CD4-positive, alpha-beta T cell treated with Interleukin-6 for 4 hours (primary cell): Measurements from ENCODE around the gene CASKIN1.

Experiments
- DNase-seq: peaks from one replicate; pipeline ENCODE4 v3.0.0-alpha.2; 2020; ENCODE audit warnings: mixed read lengths

Gene CASKIN1

DNA sequence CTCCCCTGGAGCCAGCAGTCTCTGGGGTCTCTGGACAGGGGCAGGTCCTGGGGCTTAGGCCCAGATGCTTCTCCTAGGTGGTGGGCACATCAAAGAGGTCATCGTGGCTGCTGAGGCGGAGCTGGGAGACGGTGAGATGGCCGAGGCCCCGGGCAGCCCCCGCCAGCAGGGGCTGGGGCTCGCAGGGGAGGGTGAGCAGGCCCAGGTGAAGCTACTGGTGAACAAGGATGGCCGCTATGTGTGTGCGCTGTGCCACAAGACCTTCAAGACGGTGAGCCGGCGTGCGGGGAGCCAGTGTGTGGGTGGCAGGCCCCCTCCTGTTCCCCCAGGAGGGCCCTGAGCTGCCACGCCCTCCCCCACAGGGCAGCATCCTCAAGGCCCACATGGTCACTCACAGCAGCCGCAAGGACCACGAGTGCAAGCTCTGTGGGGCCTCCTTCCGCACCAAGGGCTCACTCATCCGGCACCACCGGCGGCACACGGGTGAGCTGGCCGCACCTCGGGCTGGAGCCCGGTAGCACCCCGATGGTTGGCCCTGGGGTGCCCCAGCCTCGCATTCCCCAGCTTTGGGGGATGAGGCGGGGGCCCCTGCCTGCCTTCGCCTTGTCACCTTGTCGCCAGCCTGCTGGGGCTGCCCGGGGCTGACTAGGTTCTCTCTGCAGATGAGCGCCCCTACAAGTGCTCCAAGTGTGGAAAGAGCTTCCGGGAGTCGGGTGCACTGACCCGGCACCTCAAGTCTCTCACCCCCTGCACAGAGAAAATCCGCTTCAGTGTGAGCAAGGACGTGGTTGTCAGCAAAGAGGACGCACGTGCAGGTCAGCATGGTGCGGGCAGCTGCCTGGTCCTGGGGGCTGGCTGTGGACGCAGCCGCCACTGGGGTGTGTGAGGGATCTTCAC is 35.9 kb upstream of the CASKIN1 start:
- DNase-seq = no peak

DNA sequence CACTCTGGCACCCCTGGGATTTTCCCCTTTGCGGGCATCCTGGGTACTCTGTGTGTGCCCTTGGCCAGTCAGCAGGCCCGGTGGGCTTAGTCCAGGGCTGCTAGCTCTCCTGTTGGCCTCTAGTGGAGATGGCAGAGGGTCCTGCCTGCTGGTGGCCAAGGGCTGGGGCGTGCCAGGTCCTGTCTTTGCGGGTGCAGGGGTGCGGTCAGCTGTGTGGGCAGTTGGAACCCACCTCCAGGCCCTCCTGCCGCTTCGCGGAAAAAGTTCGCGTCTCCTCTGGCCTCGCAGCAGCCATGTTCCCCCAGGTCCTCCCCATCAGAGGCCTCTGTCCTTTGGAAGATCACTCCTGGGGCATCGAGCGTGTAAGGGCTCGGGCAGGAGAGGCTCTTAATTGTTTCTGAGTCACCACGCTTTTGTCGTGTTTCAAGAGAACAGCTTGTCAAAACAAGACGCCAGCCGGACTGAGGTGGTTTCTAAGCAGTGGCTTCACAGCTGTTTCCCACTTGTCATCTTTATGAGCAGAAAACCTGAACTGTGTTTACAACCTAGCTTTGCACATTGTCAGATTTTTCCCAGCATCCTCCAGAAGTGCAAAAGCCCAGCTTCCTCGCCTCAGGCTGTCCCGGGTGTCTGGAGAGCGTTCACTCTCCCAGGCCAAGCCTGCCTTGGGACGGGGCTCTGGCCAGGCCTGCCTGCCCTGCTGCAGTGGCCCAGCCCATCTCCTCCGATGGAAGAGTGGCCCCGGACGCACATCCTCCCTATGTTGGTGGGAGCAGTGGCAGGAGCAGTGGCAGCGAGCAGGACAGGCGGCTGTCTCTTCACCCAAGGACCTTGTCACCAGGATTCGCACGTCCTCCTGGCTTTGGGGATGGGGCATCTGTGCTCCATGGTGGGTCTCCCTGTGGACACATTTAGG is 34.9 kb upstream of the CASKIN1 start:
- DNase-seq = no peak

DNA sequence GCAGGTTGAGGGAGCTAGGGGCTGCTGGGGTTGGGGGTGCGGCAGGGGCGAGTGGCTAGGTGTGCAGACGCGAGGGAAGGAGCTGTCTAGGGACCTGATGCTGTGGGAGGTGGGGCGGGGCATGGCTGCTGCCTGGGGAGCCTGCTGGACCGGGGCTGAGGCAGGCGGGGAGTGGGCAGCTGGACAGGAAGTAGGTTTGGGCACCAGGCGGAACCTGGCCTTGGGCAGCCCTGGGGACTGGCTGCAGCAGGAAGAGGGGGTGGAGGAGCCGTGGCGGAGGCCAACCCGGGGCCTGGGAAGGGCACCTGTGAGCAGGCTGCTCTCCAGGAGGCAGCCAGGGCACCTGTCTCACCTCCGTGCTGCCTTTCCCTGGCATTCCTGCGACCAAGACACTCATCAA is 34.0 kb upstream of the CASKIN1 start:
- DNase-seq = no peak

DNA sequence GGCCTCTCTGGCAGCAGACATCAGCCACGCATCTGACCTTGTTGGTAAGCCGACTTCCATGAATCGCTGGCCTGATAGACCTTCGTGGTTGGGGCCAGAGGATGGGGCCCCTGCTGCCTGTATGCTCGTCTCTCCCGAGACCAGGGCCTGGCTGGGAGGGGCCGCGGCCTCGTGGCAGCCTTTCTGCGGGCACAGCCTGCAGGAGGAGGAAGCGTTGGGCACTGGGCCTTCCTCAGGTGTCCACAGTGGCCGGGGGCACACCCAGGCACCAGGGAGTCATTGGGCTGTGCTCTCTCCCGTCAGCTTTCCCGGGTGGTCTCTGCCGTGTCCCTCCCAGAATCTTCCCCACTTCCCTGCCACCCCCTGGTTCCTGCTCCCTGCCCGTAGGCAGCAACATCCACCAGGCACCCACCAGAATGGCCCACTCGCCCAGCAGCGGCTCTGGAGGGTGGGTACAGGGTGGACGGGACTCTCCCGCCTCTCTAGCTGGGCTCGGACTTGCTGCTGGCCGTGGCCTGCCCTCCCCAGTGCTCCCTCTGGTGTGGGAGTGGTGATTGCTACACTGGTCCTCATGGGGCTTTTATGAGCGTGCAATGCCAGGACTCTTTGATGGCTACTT is 33.3 kb upstream of the CASKIN1 start:
- DNase-seq = no peak

DNA sequence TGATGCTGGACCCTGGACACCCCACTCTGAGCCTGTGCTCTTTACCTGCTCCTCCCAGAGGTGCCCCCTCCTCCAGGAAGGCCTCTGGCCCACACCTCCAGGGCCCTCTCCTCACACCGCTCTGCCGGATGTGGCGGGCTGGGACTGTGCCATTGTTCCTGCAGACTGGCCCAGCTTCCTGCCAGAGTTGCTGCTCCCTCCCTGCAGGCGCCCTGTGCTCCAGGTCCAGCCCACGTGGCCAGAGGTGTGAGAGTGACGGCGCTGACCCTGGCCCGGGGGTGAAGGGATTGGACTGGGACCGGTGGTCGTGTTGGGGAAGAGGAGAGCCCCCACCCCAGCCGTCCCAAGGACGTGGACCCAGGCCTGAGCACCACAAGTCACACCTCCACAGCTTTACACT is 32.7 kb upstream of the CASKIN1 start:
- no peak for DNase-seq

DNA sequence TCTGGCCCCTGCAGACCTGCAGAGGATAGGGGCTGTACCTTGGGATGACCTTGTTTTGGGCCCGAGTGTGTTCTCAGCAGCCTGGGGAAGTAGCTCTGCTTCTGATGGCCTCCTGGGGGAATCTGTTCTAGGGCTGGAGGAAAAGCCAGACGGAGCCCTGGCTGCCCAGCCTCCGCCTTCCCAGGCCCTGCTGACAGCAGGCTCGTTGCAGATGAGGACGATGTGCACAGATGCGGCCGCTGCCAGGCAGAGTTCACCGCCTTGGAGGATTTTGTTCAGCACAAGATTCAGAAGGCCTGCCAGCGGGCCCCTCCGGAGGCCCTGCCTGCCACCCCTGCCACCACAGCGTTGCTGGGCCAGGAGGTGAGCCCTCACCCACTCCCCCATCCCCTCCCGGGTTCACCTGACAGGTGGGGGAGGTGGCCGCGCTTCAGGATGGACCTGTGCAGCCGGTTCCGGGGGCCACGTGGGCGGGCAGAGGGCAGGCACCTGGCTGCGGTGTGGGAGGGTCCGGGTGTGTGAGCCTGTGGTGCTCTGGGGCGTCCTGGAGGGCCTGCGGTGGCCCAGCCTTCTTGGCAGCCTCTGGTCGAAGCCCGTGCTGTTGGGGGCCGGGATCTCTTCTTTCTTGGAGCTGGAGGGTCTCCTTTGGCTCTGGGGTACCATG is 31.9 kb upstream of the CASKIN1 start:
- DNase-seq = no peak

DNA sequence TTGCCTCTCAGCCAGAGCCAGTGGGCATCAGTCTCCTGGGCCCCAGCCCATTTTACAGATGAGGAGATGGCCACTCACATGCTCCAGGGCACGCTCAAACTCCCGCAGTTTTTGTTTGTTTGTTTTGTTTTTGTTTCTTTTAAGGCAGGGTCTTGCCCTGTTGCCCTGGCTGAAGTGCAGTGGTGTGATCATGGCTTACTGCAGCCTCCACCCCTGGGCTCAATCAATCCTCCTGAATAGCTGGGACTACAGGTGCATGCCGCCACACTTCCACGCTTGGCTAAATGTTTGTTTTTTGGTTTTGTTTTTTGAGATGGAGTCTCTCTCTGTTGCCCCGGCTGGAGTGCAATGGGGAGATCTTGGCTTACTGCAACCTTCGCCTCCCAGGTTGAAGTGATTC is 30.5 kb upstream of the CASKIN1 start:
- no peak for DNase-seq

DNA sequence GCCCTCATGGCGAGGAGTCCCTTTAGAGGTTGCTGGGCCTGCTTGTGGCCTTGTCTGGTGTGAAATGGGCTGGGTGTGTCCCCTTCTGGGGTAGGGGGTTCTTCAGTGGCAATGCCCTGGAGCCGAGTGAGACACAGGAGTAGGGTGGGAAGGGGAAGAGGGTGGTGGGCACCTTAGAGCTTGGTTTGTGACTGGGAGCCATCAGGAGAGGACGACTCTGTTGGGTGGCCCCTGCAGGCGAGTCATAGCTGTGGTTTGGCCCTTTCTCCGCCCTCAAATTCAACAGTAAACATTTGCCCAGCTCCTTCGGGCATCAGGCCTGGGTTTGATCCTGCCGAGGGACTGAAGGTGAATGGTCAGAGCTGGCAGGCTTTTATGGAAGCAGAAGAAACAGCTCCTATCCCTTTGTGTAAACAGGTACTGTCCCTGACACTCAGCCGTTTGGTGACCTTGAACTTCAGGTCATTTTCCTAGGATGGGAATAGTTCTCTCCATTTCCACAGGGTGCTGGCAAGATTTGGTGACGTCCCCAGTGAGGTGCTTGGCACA is 29.9 kb upstream of the CASKIN1 start:
- peak; percentile 0 for DNase-seq

DNA sequence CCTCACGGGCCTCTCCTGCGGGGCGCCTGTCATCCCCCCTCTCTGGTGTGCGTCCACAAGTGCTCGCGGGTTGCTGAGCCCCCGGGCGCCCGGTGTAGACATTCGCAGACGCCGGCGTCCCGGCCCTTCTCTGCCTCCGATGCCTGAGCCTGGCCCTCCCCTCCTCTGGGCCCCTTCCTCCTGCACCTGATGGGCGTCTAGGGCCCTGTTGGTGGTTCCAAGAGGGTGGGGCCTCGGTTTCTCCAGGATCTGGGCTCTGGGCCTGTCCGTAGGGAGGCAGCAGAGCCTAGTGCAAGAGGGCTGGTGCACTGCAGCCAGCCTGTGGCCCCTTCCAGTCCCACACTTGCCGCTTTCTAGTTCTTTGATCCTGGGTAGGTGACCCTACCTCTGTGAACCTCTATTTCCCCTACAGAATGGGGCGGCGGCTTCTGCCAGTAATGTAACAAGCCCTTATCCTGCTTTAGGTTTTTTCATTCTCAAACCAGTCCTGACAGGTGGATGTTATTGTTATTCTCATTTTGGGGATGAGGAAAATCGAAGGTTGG is 27.6 kb upstream of the CASKIN1 start:
- peak; percentile 32 for DNase-seq

DNA sequence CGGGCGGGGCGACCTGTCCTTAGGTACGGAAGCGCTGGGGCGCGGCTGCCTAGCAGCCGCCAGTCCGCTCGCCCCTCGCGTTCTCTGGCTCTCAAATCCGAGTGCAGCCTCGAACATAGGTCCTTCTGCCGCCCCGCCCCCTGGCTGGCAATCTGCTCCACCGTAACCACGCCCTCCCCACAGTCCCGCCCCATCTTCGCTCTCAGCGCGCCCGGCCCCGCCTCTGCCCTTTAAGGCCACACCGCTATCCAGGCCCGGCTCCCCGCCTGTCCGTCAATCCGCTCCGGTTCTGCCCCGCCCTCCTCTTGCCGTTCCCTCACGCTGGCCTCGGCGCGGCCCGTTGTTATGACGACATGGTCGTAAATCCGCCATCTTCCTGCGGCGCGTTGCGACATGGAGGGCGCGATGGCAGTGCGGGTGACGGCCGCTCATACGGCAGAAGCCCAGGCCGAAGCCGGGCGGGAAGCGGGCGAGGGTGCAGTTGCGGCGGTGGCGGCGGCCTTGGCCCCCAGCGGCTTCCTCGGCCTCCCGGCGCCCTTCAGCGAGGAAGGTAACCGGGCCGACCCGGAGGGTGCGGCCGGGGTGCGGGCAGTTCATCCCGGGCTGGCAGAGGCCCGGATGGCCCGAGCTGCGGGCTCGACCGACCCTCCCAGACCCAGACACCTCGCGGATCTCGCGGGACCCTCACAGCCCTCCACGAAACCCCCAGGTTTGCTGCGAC is 27.0 kb upstream of the CASKIN1 start, which contains the start of gene E4F1:
Gene E4F1, plus strand, starts transcription at position 371 of the 721 bp plus-strand sequence. Its CDS starts 23 bp downstream, at position 394.
- DNase-seq = peak; percentile 88

DNA sequence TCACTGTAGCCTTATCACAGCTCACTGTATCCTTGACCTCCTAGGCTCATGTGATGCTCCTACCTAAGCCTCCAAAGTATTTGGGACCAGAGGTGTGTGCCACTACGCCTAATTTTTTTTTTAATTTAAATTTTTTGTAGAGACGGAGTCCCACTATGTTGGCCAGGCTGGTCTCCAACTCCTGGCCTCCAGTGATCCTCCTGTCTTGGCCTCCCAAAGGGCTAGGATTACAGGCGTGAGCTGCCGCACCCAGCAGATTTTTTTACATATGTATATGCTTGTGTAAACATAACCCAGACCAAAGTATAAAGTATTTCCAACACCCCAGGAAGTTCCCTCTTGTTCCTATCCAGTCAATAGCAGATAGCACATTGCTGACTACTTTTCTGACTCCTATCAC is 19.9 kb upstream of the CASKIN1 start:
- DNase-seq = no peak

DNA sequence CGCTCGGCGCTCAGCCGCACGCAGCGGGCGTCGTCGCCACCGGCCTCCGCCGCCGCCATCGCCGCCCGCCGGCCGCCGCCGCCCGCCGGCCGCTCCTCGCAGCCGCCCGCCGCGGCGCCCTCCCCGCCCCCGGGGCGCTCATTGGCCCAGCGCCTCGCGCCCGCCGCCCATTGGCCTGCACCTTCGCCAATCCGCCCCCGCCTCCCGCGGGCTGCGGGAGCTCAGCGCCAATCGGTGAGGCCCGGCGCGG is 18.2 kb upstream of the CASKIN1 start, which contains the start of gene PGP:
Gene PGP, minus strand, starts transcription at position 122 of the 250 bp plus-strand sequence. Its CDS starts 63 bp downstream, at position 59.
- no peak for DNase-seq

DNA sequence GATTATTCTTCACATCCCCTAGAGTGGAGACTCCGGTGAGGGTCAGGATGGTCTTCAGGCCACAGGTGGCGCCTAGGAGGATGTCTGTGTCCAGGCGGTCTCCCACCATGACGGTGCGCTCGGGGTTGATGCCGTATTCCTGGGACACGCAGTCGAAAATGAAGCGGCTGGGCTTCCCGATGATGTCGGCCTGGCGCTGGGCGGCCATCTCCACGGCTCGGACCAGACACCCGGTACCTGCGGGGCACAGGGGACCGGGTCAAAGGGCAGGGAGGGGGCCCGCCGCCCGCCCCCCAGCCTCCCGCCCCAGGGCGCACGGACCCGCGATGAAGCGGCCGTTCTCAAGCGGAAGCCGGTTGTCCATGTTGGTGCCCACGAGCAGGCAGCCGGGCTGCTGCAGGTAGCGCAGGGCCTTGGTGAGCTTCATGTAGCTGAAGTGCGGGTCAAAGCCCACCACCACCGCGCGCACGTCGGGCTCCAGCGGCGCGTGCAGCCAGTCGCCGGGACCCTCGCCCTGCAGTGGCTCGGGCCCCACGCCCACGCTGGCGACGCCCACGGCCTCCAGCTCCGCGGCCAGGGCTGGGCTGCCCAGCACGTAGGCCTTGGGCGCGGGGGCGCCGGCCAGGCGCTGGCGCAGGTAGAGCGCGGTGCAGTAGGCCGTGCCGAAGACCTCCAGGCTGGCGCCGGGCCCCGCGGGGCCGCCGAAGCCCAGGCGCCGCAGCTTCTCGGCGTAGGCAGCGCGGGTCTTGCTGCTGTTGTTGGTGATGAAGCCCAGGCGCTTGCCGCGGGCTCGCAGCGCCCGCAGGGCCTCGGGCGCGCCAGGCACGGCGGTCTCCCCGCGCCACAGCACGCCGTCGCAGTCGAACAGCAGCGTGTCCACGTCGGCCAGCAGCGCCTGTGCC is 17.7 kb upstream of the CASKIN1 start:
- no peak for DNase-seq

DNA sequence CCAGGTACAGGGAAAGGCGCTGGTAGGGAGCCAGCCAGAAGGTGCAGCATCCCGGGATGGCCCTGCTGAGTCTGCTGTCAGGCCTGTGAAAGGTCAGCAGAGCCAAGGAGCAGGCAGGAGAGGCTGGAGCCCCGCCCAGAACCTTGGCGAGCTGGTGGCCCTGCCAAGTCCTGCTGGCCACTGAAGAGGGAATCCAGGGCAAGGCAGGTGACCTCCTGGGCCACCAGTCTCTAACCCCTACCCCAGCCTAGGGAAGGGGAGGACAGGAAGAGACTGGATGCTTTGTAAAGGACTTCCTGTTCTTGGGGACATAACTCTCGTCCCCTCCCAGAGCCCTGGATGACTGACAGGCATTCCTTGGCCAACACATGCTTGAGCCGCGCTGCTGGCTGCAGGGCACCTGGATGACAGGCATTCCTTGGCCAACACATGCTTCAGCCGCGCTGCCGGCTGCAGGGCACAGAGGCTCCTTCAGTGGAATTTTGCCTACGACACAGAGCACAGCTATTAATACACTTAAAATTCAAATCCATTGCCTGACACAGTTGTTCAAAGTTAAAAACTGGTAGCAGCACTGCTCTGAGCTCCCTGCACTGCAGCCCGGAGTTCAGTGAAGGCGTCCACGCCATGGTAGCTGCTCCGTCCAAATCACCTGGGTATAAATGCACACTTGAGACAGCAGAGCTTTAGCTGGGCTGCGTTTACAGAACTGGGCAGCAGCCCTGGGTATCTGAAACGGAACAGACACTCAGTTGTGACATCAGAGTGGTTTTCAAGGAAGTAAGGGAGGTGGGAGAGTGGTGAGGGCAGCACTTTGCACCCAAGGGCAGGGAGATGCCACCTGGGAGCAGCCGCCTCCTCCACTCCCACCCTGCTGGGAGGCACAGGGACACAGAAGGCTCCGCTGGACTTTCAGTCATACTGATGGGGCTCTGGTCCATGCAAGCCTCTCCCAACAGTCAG is 16.2 kb upstream of the CASKIN1 start:
- DNase-seq = no peak

DNA sequence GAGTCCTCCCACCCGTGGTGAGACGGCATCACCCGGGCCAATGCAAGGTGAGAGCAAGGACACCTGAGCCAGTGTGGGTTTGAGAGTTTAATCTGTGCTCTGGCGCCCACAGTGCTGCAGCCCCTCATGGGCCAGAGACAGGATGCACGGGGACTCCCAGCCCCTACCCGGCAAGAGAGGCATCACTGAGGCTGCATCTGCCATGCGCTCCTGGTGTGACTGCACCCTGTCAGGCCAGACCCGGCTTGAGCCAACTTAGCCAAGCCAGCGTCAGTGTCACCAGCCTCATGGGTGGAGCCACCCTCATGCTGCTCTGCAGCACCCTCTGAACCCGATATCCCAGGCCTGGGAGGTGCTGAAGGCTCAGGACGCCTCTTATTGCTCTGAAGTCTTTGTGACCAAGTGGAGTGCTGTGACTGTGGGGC is 15.5 kb upstream of the CASKIN1 start:
- DNase-seq = no peak

DNA sequence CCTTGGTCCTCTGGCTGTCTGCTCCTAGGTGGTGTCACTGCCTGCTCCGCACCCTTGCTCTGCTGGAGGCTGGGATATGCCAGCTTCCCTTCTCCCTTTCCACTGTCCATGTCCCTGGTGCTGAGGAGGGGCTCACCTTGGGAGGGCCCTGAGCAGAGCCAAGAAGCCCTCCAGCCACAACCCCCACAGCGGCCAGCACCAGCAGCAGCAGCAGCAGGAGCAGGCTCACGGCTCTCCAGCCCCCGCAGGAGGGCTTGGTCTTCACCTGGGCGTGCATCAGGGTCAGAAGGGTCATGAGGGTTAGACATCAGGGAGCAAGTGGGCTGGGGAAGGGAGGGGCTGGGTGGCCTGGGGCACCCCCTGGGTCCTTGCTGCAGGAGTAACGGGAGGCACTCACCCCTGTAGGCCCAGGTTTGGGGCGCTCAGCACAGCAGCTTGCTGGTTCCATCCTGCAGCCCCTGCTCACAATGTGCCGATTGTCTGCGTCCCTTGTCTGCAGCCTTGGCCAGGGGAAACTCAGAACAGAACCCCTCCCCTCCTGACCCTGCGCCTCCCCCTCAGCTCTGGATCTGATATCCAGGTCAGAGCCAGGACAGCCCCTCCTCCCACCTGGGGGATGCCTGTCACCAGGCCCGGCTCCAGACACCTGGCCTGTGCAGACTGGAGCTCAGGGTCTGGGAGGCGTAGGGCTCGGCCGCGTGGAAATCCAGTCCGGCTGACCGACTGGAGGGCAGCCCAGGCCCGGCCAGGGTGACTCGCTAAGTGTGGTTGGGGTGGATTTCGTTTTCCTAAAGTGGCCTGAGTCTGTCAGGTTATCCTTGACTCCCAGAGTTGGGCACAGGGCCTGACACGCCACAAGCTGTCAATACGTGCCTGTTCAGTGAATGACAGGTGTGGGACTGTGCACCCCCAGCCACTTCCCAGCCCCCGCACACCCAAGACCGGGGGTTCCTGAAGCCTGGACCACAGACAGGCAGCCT is 14.3 kb upstream of the CASKIN1 start, which contains the start of gene BRICD5:
Gene BRICD5, minus strand, starts transcription at position 478 of the 980 bp plus-strand sequence. Its CDS starts 30 bp downstream, at position 448.
- DNase-seq = no peak

DNA sequence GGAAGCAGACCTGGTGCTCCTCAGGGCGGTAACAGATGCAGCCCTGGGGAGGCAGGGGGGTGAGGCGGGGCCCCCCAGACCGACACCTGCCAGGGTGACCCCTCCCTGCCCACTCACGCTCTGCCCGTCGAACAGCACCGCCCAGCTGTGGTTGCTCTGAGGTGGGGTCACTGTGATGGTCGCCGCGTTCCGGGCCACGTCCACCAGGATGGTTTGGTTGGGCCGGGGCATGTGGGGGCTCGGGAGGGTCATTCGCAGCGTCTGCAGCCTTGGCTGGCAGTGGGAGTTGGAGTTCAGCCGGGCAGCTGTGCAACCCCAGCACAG is 13.6 kb upstream of the CASKIN1 start:
- no peak for DNase-seq
